ENCODE results near the gene BMP7. TPM values are rescaled to one million over a fixed set of nuclear protein-coding genes. Genes with fewer than 3 reads are reported as not detected.
"Not testable (repeated sequence)": the region's sequence is repeated elsewhere in the genome, so short reads cannot be mapped to it uniquely, and the experiment has no call there.

BMP7 gene
- total and polyA plus RNA-seq, 12 donors = 0.74 to 6.7 (median 2.2) TPM; not detected in 3

GRCh38 chr20:57282670-57283361, 16.4 kb upstream of the BMP7 start:
- H3K9me3 ChIP-seq (replicated peaks in 1 of 3) = no peaks in the 10 kb centered on the region
- 32 to 45% (median 38%) methylated on average over 14 to 18 of the region's 18 CpGs for WGBS, 4 donors
- TF ChIP-seq POLR2A (IDR thresholded peaks at IDR 0.05) = no peak
- no peak for TF ChIP-seq CTCF (IDR thresholded peaks at IDR 0.05)
- no peak overlapping the region for H3K4me3 ChIP-seq
- intact Hi-C loops (cut with DNase I) = no loop called here
- no peaks in the 10 kb centered on the region for H3K27me3 ChIP-seq
- no peaks in the 10 kb centered on the region for H3K36me3 ChIP-seq (replicated peaks in 1 of 2)
- H3K27ac ChIP-seq = no peak overlapping the region
- no peaks in the 10 kb centered on the region for H3K4me1 ChIP-seq (replicated peaks in 1 of 2)
- DNase-seq = no peak

- intact Hi-C loops (cut with DNase I) = no loop called here
- Histone ChIP-seq H3K27me3 (no peaks in the 10 kb centered on the region), H3K4me3 (no peak overlapping the region), H3K4me1 (replicated peaks in 1 of 2) (no peaks in the 10 kb centered on the region), H3K36me3 (replicated peaks in 1 of 2) (no peaks in the 10 kb centered on the region), H3K27ac (no peak overlapping the region), H3K9me3 (replicated peaks in 1 of 3) (no peaks in the 10 kb centered on the region)
- no peak for TF ChIP-seq CTCF (IDR thresholded peaks at IDR 0.05)
- TF ChIP-seq POLR2A (IDR thresholded peaks at IDR 0.05) = no peak
- WGBS, 4 donors = 72 to 85% (median 75%) methylated on average over 7 of the region's 7 CpGs
- DNase-seq = no peak
Observed at GRCh38 chr20:57281900-57282299, 15.5 kb upstream of the BMP7 start.

GRCh38 chr20:57280221-57280620, 13.8 kb upstream of the BMP7 start:
- TF ChIP-seq POLR2A (IDR thresholded peaks at IDR 0.05) (no peak), CTCF (IDR thresholded peaks at IDR 0.05) (no peak)
- H3K9me3 ChIP-seq (replicated peaks in 1 of 3) = no peaks in the 10 kb centered on the region
- intact Hi-C loops (cut with DNase I) = no loop called here
- DNase-seq = no peak
- H3K36me3 ChIP-seq (replicated peaks in 1 of 2) = no peaks in the 10 kb centered on the region
- no peak overlapping the region for H3K27ac ChIP-seq
- WGBS, 4 donors = 81 to 89% (median 87%) methylated on average over 9 to 10 of the region's 10 CpGs
- H3K4me3 ChIP-seq = no peak overlapping the region
- no peaks in the 10 kb centered on the region for H3K27me3 ChIP-seq
- H3K4me1 ChIP-seq (replicated peaks in 1 of 2) = no peaks in the 10 kb centered on the region

- H3K4me3 ChIP-seq; H3K27me3 ChIP-seq; H3K4me1 ChIP-seq (replicated peaks in 1 of 2); H3K27ac ChIP-seq; H3K9me3 ChIP-seq (replicated peaks in 1 of 3); DNase-seq; intact Hi-C loops (cut with DNase I); H3K36me3 ChIP-seq (replicated peaks in 1 of 2): not testable (repeated sequence)
- WGBS, 4 donors = 67 to 79% (median 73%) methylated on average over 2 to 3 of the region's 3 CpGs
Observed at GRCh38 chr20:57279548-57279947, 13.1 kb upstream of the BMP7 start.

- no peaks in the 10 kb centered on the region for H3K36me3 ChIP-seq (replicated peaks in 1 of 2)
- H3K4me1 ChIP-seq (replicated peaks in 1 of 2) = no peaks in the 10 kb centered on the region
- no peak overlapping the region for H3K4me3 ChIP-seq
- no peaks in the 10 kb centered on the region for H3K9me3 ChIP-seq (replicated peaks in 1 of 3)
- intact Hi-C loops (cut with DNase I) = no loop called here
- no peak overlapping the region for H3K27ac ChIP-seq
- WGBS, 4 donors = 53 to 64% (median 63%) methylated on average over 9 of the region's 9 CpGs
- TF ChIP-seq POLR2A (IDR thresholded peaks at IDR 0.05) = no peak
- no peak for TF ChIP-seq CTCF (IDR thresholded peaks at IDR 0.05)
- no peak for DNase-seq
- H3K27me3 ChIP-seq = no peaks in the 10 kb centered on the region
Observed at GRCh38 chr20:57278457-57278856, 12.0 kb upstream of the BMP7 start.

All from adrenal gland (tissue), 12 donors.